Measurements from ENCODE around the gene RASGRF1. TPM values are rescaled to one million over a fixed set of nuclear protein-coding genes. Genes with fewer than 3 reads are reported as not detected.

Gene RASGRF1
- polyA plus RNA-seq, 5 donors = 6.7 to 39.9 (median 20.7) TPM

- no peak for DNase-seq
These were observed 14.6 kb upstream of the RASGRF1 start for GRCh38 chr15:79105141-79105540.

DNA sequence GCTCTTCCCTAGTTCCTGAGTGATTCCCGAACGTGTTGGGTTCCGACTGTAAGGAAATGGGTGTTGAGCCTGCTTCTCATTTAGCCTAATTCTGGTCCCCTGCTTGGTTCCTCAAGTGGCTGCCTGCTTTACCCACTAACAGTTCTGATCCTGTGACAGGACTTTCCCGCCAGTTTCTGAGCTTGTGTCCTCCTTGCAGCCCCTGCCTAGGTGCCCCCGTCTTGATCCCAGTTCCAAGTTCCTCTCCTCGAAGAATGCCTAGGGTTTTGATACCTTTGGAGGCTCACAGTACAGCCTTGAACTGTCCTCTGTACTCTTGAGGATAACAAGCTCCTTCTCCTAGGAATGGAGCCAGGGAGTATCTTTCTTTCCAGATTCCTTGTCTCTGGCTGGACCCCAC lies 12.0 kb upstream of the RASGRF1 start:
- no peak for DNase-seq

DNA sequence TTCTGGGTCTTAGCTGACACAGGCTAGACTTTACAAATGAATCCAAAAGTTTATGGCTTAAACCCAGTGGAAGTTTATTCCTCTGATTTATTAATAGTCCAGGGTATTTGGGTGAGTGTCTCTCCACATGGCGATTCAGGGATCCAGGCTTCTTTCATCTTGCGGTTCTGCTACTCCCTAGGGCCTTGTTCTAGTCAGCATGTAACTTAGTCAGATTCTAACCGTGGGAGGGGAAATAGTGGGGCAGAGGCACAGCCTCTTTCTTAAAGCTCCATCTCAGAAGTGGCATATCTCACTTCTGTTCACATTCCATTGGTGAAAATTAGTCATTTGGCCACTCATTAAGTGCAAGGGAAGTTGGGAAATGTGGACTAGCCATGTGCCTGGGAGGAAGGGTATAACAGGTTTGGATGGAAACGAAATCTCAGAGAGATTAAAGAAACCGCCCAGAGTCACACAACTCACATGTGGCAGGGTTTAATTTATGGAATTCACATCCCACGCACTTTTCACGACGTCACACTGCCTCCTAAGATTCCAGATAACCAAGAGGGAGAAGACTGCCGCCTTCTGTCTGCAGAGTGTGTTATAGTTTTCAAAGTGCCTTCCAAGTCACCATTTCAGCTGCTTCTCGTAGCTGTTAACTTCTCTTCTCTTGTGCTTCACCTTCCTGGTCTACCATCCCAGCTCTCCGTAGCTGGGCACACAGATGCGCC lies 11.4 kb upstream of the RASGRF1 start:
- DNase-seq = no peak

DNA sequence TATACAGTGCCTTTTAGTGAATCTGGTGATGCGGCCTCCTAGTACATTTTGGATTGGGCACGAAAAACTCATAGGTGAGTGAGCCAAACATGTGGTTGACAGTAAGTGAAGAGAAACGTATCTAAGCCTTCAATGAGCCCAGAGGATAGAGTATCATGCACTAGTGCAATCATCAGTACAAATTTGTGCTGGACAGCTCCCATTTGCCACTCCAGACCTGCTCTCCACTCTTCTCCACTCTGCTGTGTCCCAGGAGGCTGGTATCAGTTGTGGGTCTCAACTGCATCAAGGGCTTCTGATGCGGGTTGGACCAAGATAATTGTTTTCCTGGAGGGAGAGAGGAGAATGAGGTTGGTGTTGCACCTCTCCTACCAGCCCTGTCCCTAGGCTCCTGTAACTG lies 9.1 kb upstream of the RASGRF1 start:
- DNase-seq = no peak

DNA sequence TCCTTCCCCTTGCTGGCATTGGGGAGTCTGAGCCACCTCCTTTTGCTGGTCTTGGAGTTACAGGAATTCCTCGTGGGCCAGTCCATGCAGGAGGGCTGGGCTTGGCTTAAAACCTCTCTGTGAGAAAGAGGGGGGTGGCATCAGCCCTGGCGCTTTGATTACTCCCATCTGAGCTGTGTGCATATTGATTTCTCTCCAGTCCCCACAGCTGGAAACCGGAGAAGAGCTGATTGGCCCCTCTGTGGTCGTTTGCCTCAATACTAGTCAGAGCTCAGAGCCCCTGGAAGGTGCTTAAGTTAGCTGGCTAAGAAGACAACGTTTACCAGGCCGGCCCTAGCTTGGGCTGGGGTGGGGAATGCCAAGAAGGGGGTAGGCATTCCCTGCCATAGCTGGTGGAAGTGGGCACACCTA lies 4.0 kb upstream of the RASGRF1 start:
- DNase-seq = no peak

DNA sequence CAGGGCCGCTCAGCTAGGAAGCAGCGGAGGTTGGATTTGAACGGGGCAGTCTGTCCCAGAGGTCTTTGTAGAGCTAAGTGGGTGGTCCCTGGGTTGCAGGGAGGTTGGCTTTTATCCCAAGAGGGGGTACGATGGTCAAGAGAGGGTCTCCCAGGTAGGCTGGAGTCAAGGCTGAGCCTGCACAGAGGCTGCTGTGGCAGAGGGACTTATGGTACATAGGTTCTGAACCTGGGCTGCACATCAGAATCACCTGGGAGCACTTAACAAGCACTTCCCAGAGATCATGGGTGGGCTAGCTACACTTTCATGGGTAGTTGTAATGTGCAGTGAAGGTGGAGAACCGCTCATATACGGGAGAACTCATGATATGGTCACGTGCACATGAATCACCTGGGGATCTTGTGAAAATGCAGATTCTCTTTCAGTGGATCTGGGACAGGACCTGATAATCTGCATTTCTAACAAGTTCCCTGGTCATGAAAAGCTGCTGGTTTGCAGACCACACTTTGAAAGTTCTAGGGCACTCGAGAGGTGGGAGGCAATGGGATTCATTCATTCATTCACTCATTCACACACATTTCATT lies 2.9 kb upstream of the RASGRF1 start:
- no peak for DNase-seq

- no peak for DNase-seq
These were observed 1.8 kb upstream of the RASGRF1 start for GRCh38 chr15:79092382-79092781.

GRCh38 chr15:79091204-79091867 lies 756 bp upstream of the RASGRF1 start:
- DNase-seq = peak in 1 of 2 donors; percentile 7

DNA sequence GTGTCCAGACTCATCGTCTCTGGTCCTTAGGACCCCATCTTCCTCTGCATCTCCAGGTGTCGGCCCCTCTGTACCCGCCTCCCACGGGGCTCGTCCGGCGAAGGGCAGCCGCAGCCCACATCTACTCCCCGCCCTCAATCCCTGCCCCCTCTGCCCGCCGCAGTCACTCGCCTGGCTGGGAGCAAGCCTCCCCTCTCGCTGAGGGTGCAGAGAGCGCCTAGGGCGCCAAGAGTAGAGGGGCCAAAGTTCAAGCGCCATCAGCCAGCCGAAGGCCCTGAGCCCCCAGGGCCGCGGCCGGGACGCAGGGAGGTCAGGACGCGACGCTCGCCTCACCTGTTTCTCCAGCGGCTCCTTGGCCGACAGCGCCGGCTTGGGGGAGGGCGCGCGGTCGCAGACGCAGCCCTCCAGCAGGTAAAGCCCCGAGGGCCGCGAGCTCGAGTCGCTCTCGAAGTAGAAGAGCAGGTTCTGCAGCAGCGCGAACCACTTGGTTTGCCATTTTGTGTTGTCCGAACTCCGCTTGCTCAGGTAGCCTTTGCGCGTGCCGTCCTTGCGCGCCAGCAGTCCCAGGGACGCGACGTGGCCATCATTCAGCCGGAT lies 592 bp downstream of the RASGRF1 start:
- DNase-seq = peak; percentile 20 to 31

- no peak for DNase-seq
These were observed 1.2 kb downstream of the RASGRF1 start for GRCh38 chr15:79089331-79089889.

DNA sequence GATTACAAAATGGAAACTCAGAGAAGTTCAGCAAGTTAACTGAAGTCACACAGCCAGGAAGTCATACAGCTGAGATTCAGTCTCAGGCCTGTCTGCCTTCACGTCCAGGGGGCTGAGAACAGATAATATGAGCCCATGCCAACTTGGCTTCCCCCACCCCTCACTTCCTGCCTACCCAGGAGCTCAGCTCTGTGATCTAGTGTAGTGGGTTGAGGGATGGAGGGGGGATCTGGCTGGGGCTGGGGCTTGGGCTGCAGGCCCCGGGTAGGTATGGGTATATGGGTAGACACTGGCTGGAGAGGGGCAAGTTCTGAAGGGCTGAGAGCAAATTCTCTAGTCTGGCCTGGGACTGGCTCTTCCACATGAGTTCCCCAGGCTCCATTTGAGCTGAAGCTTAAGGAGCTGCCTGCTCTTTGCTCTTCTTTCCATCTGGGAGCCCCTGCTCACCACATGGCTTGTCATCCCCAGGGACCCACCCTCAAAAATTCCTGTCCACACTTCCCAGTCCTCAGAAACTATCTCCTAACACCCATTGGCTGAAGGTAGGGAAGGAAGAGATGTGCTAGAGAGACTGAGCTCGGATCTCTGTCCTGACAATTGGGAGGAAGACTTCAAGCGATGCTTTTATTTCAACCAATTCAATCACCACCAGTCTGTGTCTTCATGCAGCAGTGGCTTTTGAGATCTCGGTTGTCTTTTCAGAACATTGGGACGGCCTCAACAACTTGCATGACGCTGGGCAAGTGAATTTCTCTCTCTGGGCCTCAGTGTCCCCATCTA lies 2.0 kb downstream of the RASGRF1 start:
- DNase-seq = no peak

- no peak for DNase-seq
These were observed 3.8 kb downstream of the RASGRF1 start for GRCh38 chr15:79086814-79087213.

DNA sequence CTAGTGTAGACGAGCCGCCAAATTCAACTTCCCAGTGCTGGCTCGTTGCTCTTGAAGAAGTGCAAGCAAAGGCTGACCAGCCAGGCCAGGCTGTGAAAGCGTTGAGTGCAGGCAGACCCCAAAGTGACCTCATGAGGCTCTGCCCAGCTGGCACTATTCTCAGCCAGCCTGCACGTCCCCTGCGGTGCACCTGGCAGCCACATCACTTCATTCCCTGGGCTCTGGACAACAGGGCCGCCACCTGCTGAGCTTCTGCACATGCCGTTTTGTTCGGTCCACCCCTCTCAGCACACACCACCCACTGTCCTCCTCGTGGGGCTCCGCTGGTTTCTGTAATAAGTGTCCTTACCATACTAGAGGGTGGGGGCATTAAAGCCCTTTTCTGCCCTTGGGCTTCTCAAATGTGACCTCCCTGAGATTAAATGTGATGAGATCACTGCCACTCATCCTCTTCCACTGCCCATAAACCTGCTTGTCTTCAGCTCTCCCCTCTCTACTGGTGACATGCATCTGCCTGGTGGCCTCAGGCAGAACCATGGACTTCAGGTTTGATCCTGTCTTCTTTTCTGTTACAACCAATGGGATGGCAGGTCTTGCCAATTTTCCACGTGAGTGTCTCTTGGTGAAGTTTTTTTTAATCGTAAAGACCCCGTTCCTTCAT lies 6.1 kb downstream of the RASGRF1 start:
- no peak for DNase-seq

- DNase-seq = no peak
These were observed 7.4 kb downstream of the RASGRF1 start for GRCh38 chr15:79083154-79083553.

- no peak for DNase-seq
These were observed 8.1 kb downstream of the RASGRF1 start for GRCh38 chr15:79082363-79083070.

GRCh38 chr15:79078763-79079410 lies 11.7 kb downstream of the RASGRF1 start:
- DNase-seq = no peak

DNA sequence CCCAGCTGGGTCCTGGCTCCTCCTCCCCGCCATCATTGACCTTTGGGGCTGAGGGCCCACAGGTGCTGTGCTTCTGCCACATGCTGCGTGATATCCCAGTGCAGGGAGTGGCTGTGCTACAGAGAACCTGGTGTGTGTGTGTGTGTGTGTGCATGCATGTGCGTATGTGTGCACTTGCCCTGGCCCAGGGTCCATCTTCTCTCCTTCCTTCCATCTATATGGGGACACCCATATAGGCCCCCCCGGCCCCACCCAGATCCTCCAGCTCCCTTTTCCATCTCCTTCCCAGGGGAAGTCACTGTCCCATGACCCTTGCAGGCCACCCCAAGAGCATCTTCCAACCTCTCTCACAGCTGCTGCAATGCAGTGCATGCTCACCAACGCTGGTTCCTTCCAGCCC lies 12.6 kb downstream of the RASGRF1 start:
- DNase-seq = no peak

- no peak for DNase-seq
These were observed 13.9 kb downstream of the RASGRF1 start for GRCh38 chr15:79076661-79077060.

DNA sequence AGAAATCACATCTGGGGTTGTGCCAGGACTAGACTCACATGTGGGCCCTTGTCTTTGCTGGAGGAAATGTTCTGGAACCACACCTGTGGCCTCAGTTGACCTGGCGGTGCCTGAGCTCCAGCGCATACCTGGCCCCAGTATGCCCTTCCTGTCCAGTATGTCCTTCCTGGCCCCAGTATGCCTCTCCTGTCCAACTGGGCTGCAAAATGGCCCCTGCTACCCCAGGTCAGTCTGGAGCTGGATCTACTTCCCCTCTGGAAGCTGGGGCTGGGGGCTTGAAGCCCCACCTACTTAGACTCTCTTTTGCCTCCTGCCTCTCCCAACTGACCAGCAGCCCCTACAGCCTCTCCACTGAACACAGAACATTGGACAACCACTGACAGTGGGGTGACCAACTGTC lies 15.3 kb downstream of the RASGRF1 start:
- DNase-seq = no peak

- DNase-seq = no peak
These were observed 17.2 kb downstream of the RASGRF1 start for GRCh38 chr15:79073336-79073735.

All from right lung (tissue), 5 donors.